Upper lobe of left lung (tissue), 6 donors: Measurements from ENCODE around the gene CHAD. TPM values are rescaled to one million over a fixed set of nuclear protein-coding genes. Genes with fewer than 3 reads are reported as not detected.

Source experiments
- ATAC-seq, 2 donors: fragments of 200-7000 bp; cut with Tn5 transposase; one replicate each; pipeline ENCODE4 v1.9.1; 2022; ENCODE audit warnings: mild to moderate bottlenecking in 2 of 2, moderate library complexity in 2 of 2; ENCODE audit not compliant: low FRiP score in 2 of 2
- DNase-seq, 2 donors: peaks; one replicate each; pipeline ENCODE4 v3.0.0-alpha.2; 2019 to 2020
- H3K27ac ChIP-seq, 4 donors: fragments of 200-600 bp; sonication (generic); one replicate each; pipeline ENCODE4 v1.5.1; 2016 to 2019
- H3K27me3 ChIP-seq, 4 donors: fragments of 200-600 bp; sonication (generic); one replicate each; pipeline ENCODE4 v1.5.1; 2017 to 2019
- H3K36me3 ChIP-seq, 4 donors: fragments of 200-600 bp; sonication (generic); one replicate each; pipeline ENCODE4 v1.5.1; 2016 to 2019
- H3K4me1 ChIP-seq, 4 donors: fragments of 200-600 bp; sonication (generic); one replicate each; pipeline ENCODE4 v1.5.1; 2018 to 2019
- H3K4me3 ChIP-seq, 4 donors: fragments of 200-600 bp; sonication (generic); one replicate each; pipeline ENCODE4 v1.5.1; 2017 to 2019; ENCODE audit warnings: mild to moderate bottlenecking in 2 of 4, moderate library complexity in 1 of 4
- H3K9me3 ChIP-seq, 4 donors: fragments of 200-600 bp; sonication (generic); one replicate each; pipeline ENCODE4 v1.5.1; 2018 to 2019
- EP300 ChIP-seq, 4 donors: sonication (generic); formaldehyde crosslinking; IDR thresholded peaks; one replicate each; pipeline ENCODE4 v1.5.1; 2017; ENCODE audit warnings: antibody characterized with exemption in 4 of 4, control low read depth in 2 of 4
- POLR2A ChIP-seq, 4 donors: fragments of 450-650 bp; IDR thresholded peaks; one replicate each; pipeline ENCODE4 v1.5.1; 2016 to 2017; ENCODE audit warnings: antibody characterized with exemption in 4 of 4, mild to moderate bottlenecking in 2 of 4
- POLR2AphosphoS5 ChIP-seq, 2 donors: sonication (generic); formaldehyde crosslinking; IDR thresholded peaks; one replicate each; pipeline ENCODE4 v1.5.1; 2017; ENCODE audit warnings: antibody characterized with exemption in 2 of 2
- WGBS, 2 donors: methylation state at CpG; one replicate each; pipeline ENCODE4 v1.1.5; 2017 to 2018; 5-methylcytosine and 5-hydroxymethylcytosine counted together
- total RNA-seq, 6 donors: library from RNA; depleted of rRNA in 4 of 6; stranded (reverse); fragments of >200 nt in 4 of 6; gene quantifications; one replicate each; pipeline versions ENCODE4 v1.1.0 to v1.2.1, GENCODE V29; 2016 to 2021
- TF ChIP-seq, protein P1 (sequence below), 6 experiments: fragments of 450-650 bp in 4 of 6; fragments of 200-600 bp in 2 of 6; sonication (generic) in 2 of 6; IDR thresholded peaks; one replicate each; pipeline ENCODE4 v1.5.1; 2016 to 2019; ENCODE audit warnings: antibody characterized with exemption in 6 of 6
- donor health status: DM: no; HTN: no; CAD: no; lungs with moderate emphysema.
- donor health status: DM: no; HTN: yes; CAD: no; lungs with severe emphysema.

Gene CHAD
- total RNA-seq, 6 donors from 2014 or later, result 0.13 to 0.30 (median 0.21) TPM; not detected in 2

DNA sequence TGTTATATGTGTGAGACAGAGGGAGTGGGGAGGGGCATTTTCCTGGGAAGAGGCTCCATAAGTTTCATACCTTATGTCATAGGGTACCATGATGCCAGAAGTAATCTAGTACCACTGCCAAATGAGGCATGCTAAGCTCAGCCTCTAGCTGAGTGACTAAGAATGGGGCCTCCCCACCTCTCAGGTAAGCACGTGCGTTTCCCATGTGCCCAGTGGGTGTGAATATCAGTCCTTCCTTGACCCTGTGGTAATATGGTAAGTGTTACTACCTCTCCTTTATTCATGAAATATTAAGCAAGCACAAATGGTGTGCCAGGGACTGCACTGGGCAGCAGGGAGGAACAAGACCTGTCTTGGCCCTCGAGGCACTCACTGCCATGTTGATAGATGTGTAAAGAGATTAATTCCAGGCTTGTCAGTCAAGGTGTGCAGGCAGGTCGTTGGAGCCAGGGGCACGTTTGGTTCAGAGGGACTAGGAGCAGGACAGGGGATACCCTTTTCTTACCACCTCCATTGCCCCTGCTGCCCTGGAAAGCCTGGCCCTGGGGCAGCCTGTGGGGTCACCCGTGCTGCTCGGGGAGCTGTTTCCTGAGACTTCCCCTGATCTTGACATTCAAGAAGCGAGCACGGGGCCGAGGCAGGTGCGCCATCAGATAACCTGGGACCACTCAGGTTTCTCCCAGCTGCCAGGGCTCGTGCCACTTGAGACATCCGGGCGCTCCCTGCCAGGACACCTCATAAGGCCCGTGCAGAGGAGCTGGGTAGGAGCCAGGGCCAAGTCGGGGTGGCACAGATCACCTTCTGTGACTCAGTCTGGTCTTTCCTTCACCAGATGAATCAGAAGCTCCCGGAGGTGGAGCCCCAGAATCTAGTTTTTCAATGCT is 18.8 kb upstream of the CHAD start:
- TF ChIP-seq POLR2A (IDR thresholded peaks at IDR 0.05) (no peak), POLR2AphosphoS5 (IDR thresholded peaks at IDR 0.05) (no peak), EP300 (IDR thresholded peaks at IDR 0.05) (no peak)
- TF ChIP-seq, protein P1, sequence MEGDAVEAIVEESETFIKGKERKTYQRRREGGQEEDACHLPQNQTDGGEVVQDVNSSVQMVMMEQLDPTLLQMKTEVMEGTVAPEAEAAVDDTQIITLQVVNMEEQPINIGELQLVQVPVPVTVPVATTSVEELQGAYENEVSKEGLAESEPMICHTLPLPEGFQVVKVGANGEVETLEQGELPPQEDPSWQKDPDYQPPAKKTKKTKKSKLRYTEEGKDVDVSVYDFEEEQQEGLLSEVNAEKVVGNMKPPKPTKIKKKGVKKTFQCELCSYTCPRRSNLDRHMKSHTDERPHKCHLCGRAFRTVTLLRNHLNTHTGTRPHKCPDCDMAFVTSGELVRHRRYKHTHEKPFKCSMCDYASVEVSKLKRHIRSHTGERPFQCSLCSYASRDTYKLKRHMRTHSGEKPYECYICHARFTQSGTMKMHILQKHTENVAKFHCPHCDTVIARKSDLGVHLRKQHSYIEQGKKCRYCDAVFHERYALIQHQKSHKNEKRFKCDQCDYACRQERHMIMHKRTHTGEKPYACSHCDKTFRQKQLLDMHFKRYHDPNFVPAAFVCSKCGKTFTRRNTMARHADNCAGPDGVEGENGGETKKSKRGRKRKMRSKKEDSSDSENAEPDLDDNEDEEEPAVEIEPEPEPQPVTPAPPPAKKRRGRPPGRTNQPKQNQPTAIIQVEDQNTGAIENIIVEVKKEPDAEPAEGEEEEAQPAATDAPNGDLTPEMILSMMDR (IDR thresholded peaks at IDR 0.05), result no peak
- ATAC-seq, result no peak
- H3K9me3 ChIP-seq, result no peaks in the 10 kb centered on the region
- peaks cover 3 to 43% (median 24%) of the 10 kb centered on the region in 4 donors for H3K36me3 ChIP-seq
- peaks cover 3 to 4% (median 4%) of the 10 kb centered on the region in 4 donors for H3K4me1 ChIP-seq
- 76 to 85% methylated on average over 11 to 17 of the region's 17 CpGs for WGBS, 2 donors
- no peak overlapping the region for H3K4me3 ChIP-seq
- no peak overlapping the region for H3K27ac ChIP-seq
- no peak for DNase-seq
- H3K27me3 ChIP-seq, result no peaks in the 10 kb centered on the region

DNA sequence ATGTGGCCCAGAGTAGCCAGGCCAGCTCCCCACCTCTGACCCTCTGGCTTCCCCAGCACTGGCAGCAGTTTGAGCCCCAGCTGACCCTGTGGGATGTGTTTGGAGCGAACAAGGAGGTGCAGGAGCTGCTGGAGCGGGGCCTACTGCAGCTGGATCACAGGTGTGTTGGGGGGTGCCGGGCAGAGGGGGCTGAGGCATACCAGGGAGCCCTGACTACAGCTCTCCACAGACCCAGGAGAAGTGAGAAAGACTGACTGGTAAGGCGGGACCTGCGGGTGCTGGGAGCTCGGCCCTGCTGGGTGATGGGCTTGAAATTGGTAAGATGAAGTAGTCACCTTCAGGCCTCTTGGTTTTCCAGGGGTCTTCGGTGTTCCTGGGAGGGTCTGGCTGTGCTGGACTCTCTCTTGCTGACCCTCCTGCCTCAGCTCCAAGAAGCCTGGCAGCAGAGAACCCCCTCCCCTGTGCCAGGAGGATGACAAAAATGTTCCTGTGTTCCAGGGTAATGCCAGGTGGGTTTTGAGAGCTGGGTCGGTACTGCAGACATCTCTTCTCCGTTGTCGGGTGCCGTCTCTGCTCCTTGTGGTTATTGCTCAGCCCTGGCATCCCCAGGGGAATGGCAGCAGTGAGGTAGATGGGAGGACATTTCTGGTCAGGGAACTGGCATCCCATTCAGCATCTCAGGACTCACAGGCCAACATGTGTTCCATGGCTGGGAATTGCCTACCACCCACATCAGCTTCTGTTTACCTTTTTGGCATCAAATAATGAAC is 15.9 kb upstream of the CHAD start:
- TF ChIP-seq EP300 (IDR thresholded peaks at IDR 0.05), result no peak
- TF ChIP-seq POLR2AphosphoS5 (IDR thresholded peaks at IDR 0.05), result no peak
- TF ChIP-seq, protein P1 (IDR thresholded peaks at IDR 0.05), result no peak
- no peak for TF ChIP-seq POLR2A (IDR thresholded peaks at IDR 0.05)
- Histone ChIP-seq H3K27me3 (no peaks in the 10 kb centered on the region), H3K4me3 (no peak overlapping the region), H3K27ac (no peak overlapping the region), H3K4me1 (peaks cover 8 to 22% (median 16%) of the 10 kb centered on the region in 4 donors), H3K36me3 (peaks cover 3 to 49% (median 26%) of the 10 kb centered on the region in 4 donors), H3K9me3 (no peaks in the 10 kb centered on the region)
- DNase-seq (no peak), ATAC-seq (no peak)
- WGBS, 2 donors, result 93% methylated on average over 8 to 10 of the region's 11 CpGs

DNA sequence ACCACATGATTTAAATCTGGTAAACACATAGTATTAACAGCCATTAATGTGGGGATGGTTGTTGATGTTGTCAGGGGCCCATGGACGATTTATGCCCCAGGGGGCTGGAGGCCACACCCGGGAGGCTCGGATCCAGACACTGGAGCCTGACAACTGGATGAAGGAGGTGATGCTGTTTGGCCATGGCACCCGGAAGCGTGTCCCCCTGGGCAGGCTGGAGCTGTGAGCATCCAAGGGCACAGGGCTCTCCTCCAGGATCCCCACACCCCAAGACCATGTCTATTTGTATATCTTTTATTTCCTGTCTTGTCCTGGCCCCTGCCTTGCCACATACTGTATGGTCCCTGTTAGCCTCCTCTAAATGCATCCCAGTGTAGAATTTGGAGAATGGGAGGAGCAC is 14.6 kb upstream of the CHAD start:
- H3K27me3 ChIP-seq, result no peaks in the 10 kb centered on the region
- ATAC-seq (no peak), DNase-seq (no peak)
- H3K27ac ChIP-seq, result peak overlapping the region in 2 of 4 donors; percentile 29 to 73
- H3K9me3 ChIP-seq, result no peaks in the 10 kb centered on the region
- H3K4me1 ChIP-seq, result peaks cover 14 to 32% (median 20%) of the 10 kb centered on the region in 4 donors
- TF ChIP-seq, protein P1 (IDR thresholded peaks at IDR 0.05), result no peak
- 88 to 91% methylated on average over 5 of the region's 5 CpGs for WGBS, 2 donors
- H3K4me3 ChIP-seq, result no peak overlapping the region
- peaks cover 3 to 49% (median 26%) of the 10 kb centered on the region in 4 donors for H3K36me3 ChIP-seq

DNA sequence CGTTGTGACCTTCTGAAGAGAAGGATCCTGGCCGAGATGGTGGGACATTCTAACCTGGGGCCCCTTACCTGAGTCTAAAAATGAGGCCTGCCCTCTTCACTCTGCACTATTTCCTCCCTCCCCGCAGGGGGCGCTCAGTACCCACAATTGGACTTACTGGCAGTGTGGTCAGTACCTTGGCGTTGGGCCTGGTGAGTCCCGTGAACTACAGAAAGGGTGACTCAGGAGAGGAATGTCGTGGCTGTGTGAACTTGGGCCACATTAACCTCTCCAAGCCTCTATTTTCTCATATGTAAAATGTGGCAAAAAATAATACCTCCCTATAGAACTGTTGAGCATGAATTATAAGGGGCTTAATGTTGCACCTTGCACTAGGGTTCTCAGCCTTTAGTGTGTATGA is 13.8 kb upstream of the CHAD start:
- 13 to 19% methylated on average over 7 of the region's 7 CpGs for WGBS, 2 donors
- Histone ChIP-seq H3K9me3 (no peaks in the 10 kb centered on the region), H3K4me1 (peaks cover 16 to 36% (median 22%) of the 10 kb centered on the region in 4 donors), H3K27ac (peak overlapping the region; percentile 29 to 73 (median 40)), H3K36me3 (peaks cover 3 to 49% (median 26%) of the 10 kb centered on the region in 4 donors), H3K4me3 (no peak overlapping the region), H3K27me3 (no peaks in the 10 kb centered on the region)
- no peak for TF ChIP-seq POLR2A (IDR thresholded peaks at IDR 0.05)
- TF ChIP-seq, protein P1 (IDR thresholded peaks at IDR 0.05), result peak; percentile 80 to 94 (median 88)
- TF ChIP-seq POLR2AphosphoS5 (IDR thresholded peaks at IDR 0.05), result peak; percentile 71 to 84
- peak in 1 of 4 donors; percentile 91 for TF ChIP-seq EP300 (IDR thresholded peaks at IDR 0.05)
- DNase-seq (peak in 1 of 2 donors; percentile 97), ATAC-seq (peak; percentile 83 to 87)
